RWPE2 (cell line): ENCODE data around the gene MAFB.

Experiments used
- ATAC-seq: fragments of 200-7000 bp; cut with Tn5 transposase; 3 replicates; pipeline ENCODE4 v1.9.1; 2021; ENCODE audit warnings: low read depth
- DNase-seq: peaks from one replicate; pipeline ENCODE4 v3.0.0-alpha.2; 2020; ENCODE audit warnings: low spot score
- H3K27ac ChIP-seq: fragments of 450-650 bp; 2 replicates; pipeline ENCODE4 v1.5.1; 2017; ENCODE audit warnings: mild to moderate bottlenecking; ENCODE audit not compliant: poor library complexity, severe bottlenecking
- H3K27me3 ChIP-seq: fragments of 250-450 bp; sonication (Bioruptor Pico); 2 replicates; pipeline ENCODE4 v1.5.1; 2021; ENCODE audit warnings: mild to moderate bottlenecking, moderate library complexity; ENCODE audit not compliant: insufficient read depth, poor library complexity, severe bottlenecking
- H3K36me3 ChIP-seq: fragments of 250-450 bp; sonication (Bioruptor Pico); 2 replicates; pipeline ENCODE4 v1.5.1; 2020; ENCODE audit warnings: low read depth, mild to moderate bottlenecking, moderate library complexity
- H3K4me1 ChIP-seq: fragments of 250-450 bp; sonication (Bioruptor Pico); 2 replicates; pipeline ENCODE4 v1.5.1; 2021; ENCODE audit warnings: mild to moderate bottlenecking, moderate library complexity; ENCODE audit not compliant: insufficient read depth, poor library complexity, severe bottlenecking
- H3K4me3 ChIP-seq: fragments of 250-450 bp; sonication (Bioruptor Pico); 2 replicates; pipeline ENCODE4 v1.5.1; 2021; ENCODE audit warnings: mild to moderate bottlenecking, moderate library complexity; ENCODE audit not compliant: severe bottlenecking
- H3K9me3 ChIP-seq: fragments of 250-450 bp; sonication (Bioruptor Pico); 2 replicates; pipeline ENCODE4 v1.5.1; 2021; ENCODE audit warnings: mild to moderate bottlenecking, moderate library complexity; ENCODE audit not compliant: severe bottlenecking
- TF ChIP-seq, protein P1 (sequence below): fragments of 450-650 bp; IDR thresholded peaks from one replicate; pipeline ENCODE4 v1.5.1; 2017; ENCODE audit warnings: mild to moderate bottlenecking, moderate library complexity; ENCODE audit not compliant: poor library complexity, severe bottlenecking

Gene MAFB

DNA sequence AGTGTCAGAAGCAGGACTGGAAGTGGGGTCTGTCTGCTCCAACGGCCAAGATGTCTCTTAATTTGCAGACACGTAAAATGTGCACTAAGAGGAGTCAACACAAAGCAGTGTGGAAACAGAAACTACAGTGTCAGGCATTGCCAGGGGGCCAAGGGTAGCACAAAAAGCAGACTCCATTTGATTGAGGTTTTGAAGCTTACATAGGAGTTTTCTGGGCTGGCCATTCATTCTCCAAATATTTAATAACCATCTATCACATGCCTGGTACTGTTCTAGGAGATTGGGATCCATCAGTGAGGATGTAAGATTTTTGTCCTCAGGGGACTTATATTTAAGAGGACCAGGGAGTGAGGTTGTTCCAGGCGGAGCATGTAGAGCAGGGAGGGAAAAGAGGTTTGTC lies 29.5 kb downstream of the MAFB start:
- Histone ChIP-seq H3K9me3 (no peaks in the 10 kb centered on the region), H3K4me3 (no peak overlapping the region), H3K4me1 (no peaks in the 10 kb centered on the region), H3K27me3 (no peaks in the 10 kb centered on the region), H3K27ac (no peak overlapping the region), H3K36me3 (no peaks in the 10 kb centered on the region)
- TF ChIP-seq, protein P1, sequence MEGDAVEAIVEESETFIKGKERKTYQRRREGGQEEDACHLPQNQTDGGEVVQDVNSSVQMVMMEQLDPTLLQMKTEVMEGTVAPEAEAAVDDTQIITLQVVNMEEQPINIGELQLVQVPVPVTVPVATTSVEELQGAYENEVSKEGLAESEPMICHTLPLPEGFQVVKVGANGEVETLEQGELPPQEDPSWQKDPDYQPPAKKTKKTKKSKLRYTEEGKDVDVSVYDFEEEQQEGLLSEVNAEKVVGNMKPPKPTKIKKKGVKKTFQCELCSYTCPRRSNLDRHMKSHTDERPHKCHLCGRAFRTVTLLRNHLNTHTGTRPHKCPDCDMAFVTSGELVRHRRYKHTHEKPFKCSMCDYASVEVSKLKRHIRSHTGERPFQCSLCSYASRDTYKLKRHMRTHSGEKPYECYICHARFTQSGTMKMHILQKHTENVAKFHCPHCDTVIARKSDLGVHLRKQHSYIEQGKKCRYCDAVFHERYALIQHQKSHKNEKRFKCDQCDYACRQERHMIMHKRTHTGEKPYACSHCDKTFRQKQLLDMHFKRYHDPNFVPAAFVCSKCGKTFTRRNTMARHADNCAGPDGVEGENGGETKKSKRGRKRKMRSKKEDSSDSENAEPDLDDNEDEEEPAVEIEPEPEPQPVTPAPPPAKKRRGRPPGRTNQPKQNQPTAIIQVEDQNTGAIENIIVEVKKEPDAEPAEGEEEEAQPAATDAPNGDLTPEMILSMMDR: no peak
- ATAC-seq (no peak), DNase-seq (no peak)

DNA sequence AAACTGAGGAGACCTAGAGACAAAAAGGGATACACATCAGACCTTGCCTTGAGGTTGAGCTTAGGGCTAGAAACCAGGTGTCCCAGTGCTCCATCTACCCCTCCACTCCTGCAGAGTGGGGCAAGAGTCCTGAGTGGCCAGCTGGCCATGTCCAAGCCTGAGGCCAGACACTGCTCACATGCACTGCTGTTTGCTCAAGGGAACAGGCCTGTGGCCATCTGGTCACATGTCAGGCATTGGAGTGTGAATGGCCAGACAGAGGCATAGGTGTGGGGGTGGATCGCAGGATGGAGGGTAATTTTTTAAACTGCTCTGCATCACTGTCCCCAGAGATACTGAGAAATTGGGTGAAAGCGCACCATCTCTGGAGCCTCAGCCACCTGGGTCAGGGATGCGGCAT lies 30.5 kb downstream of the MAFB start:
- TF ChIP-seq, protein P1: no peak
- Histone ChIP-seq H3K27me3 (no peaks in the 10 kb centered on the region), H3K27ac (no peak overlapping the region), H3K4me1 (no peaks in the 10 kb centered on the region), H3K4me3 (no peak overlapping the region), H3K9me3 (no peaks in the 10 kb centered on the region), H3K36me3 (no peaks in the 10 kb centered on the region)
- peak; percentile 4; the same call in 1 of the 3 replicates for ATAC-seq
- no peak for DNase-seq

DNA sequence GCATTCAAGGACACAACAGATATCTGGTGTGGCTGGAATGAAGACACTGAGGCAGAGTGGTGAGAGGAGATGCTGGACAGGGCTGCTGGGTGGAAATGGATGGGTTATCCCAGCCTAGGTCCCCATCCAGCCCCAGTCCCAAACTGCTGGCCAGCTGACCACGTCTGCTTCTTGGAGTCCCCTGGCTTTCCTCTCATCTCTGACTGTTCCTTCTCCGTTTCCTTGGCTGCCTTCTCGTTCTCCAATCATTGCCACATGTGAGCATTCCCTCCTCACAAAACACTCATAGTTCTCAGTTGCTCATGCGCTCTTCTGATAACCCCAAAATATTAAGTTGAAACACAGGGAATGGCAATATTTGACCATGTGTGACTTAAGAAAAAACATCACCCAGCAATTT lies 31.5 kb downstream of the MAFB start:
- Histone ChIP-seq H3K9me3 (no peaks in the 10 kb centered on the region), H3K27ac (no peak overlapping the region), H3K4me1 (no peaks in the 10 kb centered on the region), H3K4me3 (no peak overlapping the region), H3K36me3 (no peaks in the 10 kb centered on the region), H3K27me3 (no peaks in the 10 kb centered on the region)
- ATAC-seq (no peak), DNase-seq (no peak)
- TF ChIP-seq, protein P1: no peak

DNA sequence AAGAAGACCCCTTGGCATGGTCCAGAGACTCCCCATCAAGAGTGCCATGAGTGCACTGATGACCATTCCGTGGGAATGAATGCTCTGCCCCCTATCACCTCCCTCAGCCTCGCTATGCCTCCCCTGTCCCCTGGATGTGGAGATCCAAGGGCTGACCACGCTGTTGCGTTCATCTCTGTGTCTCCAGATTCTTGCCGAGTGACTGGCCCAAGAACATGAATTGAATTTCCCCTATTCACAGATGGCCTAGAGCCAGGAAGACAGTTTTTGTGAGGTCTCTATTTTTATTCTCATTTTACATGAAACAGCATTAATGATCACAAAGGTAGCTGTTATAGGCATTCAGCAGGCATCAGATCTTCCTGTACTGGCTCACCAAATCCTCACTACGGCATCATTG lies 33.6 kb downstream of the MAFB start:
- no peaks in the 10 kb centered on the region for H3K27me3 ChIP-seq
- TF ChIP-seq, protein P1: no peak
- no peaks in the 10 kb centered on the region for H3K9me3 ChIP-seq
- H3K27ac ChIP-seq: no peak overlapping the region
- DNase-seq (no peak), ATAC-seq (no peak)
- H3K4me3 ChIP-seq: no peak overlapping the region
- H3K4me1 ChIP-seq: peaks cover 15% of the 10 kb centered on the region
- H3K36me3 ChIP-seq: no peaks in the 10 kb centered on the region

- Histone ChIP-seq H3K27me3 (no peaks in the 10 kb centered on the region), H3K4me3 (no peak overlapping the region), H3K27ac (no peak overlapping the region), H3K4me1 (peaks cover 21% of the 10 kb centered on the region), H3K9me3 (no peaks in the 10 kb centered on the region), H3K36me3 (no peaks in the 10 kb centered on the region)
- DNase-seq: no peak
- no peak for ATAC-seq
- TF ChIP-seq, protein P1: no peak
These were observed 34.2 kb downstream of the MAFB start for GRCh38 chr20:40654876-40655275.
